Naive thymus-derived CD4-positive, alpha-beta T cell (primary cell): ENCODE data around the gene FAT3. TPM values are rescaled to one million over a fixed set of nuclear protein-coding genes. Genes with fewer than 3 reads are reported as not detected.

Experiments
- ATAC-seq: fragments of 150-1000 bp; cut with Tn5 transposase; 2 replicates; pipeline ENCODE4 v1.10.0; 2021; ENCODE audit warnings: mild to moderate bottlenecking, moderate library complexity
- CTCF ChIA-PET: fragments of 350-600 bp; sonication (Branson Sonifier 250); formaldehyde crosslinking; loops from one replicate; lab custom pipeline; 2021; ENCODE audit warnings: antibody characterized with exemption; lab: Charles Lee
- POLR2A ChIA-PET: fragments of 350-600 bp; sonication (Branson Sonifier 250); formaldehyde crosslinking; loops from one replicate; lab custom pipeline; 2021; ENCODE audit warnings: antibody characterized with exemption, inconsistent platforms; lab: Charles Lee
- DNase-seq, 9 donors: peaks; one replicate each; pipeline versions ENCODE4 v3.0.0 to v3.0.0-alpha.2; 2020 to 2022; ENCODE audit warnings: mixed read lengths in 1 of 9
- H3K27ac ChIP-seq: one replicate; pipeline ENCODE4 v1.7.0; 2013; ENCODE audit warnings: mild to moderate bottlenecking, low read depth, low read length, moderate library complexity
- H3K27me3 ChIP-seq, 2 donors: one replicate each; pipeline ENCODE4 v1.7.0; 2013; ENCODE audit warnings: low read length in 2 of 2, mild to moderate bottlenecking in 2 of 2, moderate library complexity in 2 of 2; ENCODE audit not compliant: control insufficient read depth in 2 of 2, insufficient read depth in 2 of 2
- H3K36me3 ChIP-seq, 3 experiments: 1 replicate in 2 of 3; 2 replicates in 1 of 3; pipeline ENCODE4 v1.7.0; 2013; ENCODE audit warnings: low read length in 3 of 3, mild to moderate bottlenecking in 3 of 3, moderate library complexity in 1 of 3; ENCODE audit not compliant: insufficient read depth in 3 of 3, control insufficient read depth in 2 of 3
- H3K4me1 ChIP-seq, 2 donors: one replicate each; pipeline ENCODE4 v1.7.0; 2013; ENCODE audit warnings: low read length in 2 of 2, mild to moderate bottlenecking in 2 of 2, moderate library complexity in 1 of 2; ENCODE audit not compliant: control insufficient read depth in 2 of 2, insufficient read depth in 2 of 2
- H3K4me3 ChIP-seq: 2 replicates; pipeline ENCODE4 v1.7.0; 2013; ENCODE audit warnings: mild to moderate bottlenecking, low read length
- H3K9me3 ChIP-seq, 3 experiments: 1 replicate in 2 of 3; 2 replicates in 1 of 3; pipeline ENCODE4 v1.7.0; 2013; ENCODE audit warnings: low read length in 3 of 3; ENCODE audit not compliant: control insufficient read depth in 2 of 3
- H3K27ac Mint-ChIP-seq, 9 donors: one replicate each; pipeline ENCODE4 v1.8.0; 2020 to 2022; ENCODE audit warnings: mixed read lengths in 9 of 9, mild to moderate bottlenecking in 8 of 9, moderate library complexity in 5 of 9, inconsistent platforms in 2 of 9
- H3K27me3 Mint-ChIP-seq, 5 donors: one replicate each; pipeline ENCODE4 v1.8.0; 2021 to 2022; ENCODE audit warnings: mixed read lengths in 5 of 5, mild to moderate bottlenecking in 1 of 5
- H3K36me3 Mint-ChIP-seq, 5 donors: one replicate each; pipeline ENCODE4 v1.8.0; 2020 to 2022; ENCODE audit warnings: mixed read lengths in 5 of 5, mild to moderate bottlenecking in 3 of 5, inconsistent platforms in 1 of 5
- H3K4me1 Mint-ChIP-seq, 7 donors: one replicate each; pipeline ENCODE4 v1.8.0; 2020 to 2022; ENCODE audit warnings: mixed read lengths in 7 of 7, mild to moderate bottlenecking in 3 of 7, inconsistent platforms in 1 of 7
- H3K4me3 Mint-ChIP-seq, 10 donors: one replicate each; pipeline ENCODE4 v1.8.0; 2020 to 2022; ENCODE audit warnings: mild to moderate bottlenecking in 10 of 10, mixed read lengths in 10 of 10, moderate library complexity in 6 of 10, inconsistent platforms in 2 of 10
- H3K9me3 Mint-ChIP-seq, 11 donors: one replicate each; pipeline ENCODE4 v1.8.0; 2020 to 2022; ENCODE audit warnings: mixed read lengths in 11 of 11, mild to moderate bottlenecking in 4 of 11, inconsistent platforms in 1 of 11, moderate library complexity in 1 of 11
- intact Hi-C, 2 donors: fragments of 100-400 bp; cut with micrococcal nuclease; formaldehyde crosslinking; loops; one replicate each; pipeline ENCODE4 v1.15.1; 2023
- polyA plus RNA-seq, 2 donors: library from polyadenylated mRNA; unstranded; fragments of 300-500 nt; fragmentation: Illumina TruSeq; gene quantifications; one replicate each; pipeline ENCODE4 v1.2.3, GENCODE V29; 2021
- total RNA-seq, 6 experiments: library from RNA in 5 of 6; stranded (reverse) in 5 of 6; gene quantifications; 1 replicate in 5 of 6; 2 replicates in 1 of 6; pipeline ENCODE4 v1.2.3 and lab custom pipeline; 2021 to 2026

FAT3 gene
- total and polyA plus RNA-seq, 7 experiments from 2014 or later, result not detected

DNA sequence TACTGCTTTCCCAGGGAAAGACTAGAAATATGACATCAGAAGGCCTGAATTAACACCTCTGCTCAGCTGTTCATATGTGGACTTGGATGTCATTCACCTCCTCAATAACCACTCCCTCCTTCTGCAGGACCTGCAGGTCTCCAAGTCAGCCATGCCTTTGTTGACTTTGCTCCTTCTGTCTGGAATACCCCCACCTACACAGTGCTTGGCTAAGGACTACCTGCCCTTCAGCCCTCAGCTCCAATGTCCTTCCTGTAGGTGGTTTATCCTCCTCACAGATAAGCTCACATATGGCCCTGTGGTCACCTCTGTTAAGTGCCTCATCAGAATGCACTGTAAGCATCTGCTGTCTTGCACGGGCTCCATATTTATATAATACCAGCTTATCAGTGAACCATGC lies 26.4 kb upstream of the FAT3 start:
- no peak overlapping the region for H3K4me3 ChIP-seq
- no peak overlapping the region for H3K27ac ChIP-seq
- Mint-ChIP-seq H3K27me3 (peaks cover 0 to 6% (median 0%) of the 10 kb centered on the region in 5 donors), H3K27ac (no peak overlapping the region), H3K9me3 (peaks cover 0 to 14% (median 0%) of the 10 kb centered on the region in 11 donors), H3K4me3 (no peak overlapping the region), H3K36me3 (no peaks in the 10 kb centered on the region), H3K4me1 (no peaks in the 10 kb centered on the region)
- DNase-seq (no peak), ATAC-seq (no peak)
- ChIA-PET POLR2A (no interaction called here), CTCF (no interaction called here)
- H3K27me3 ChIP-seq, result no peaks in the 10 kb centered on the region
- H3K4me1 ChIP-seq, result no peaks in the 10 kb centered on the region
- H3K9me3 ChIP-seq, result no peaks in the 10 kb centered on the region
- H3K36me3 ChIP-seq, result no peaks in the 10 kb centered on the region
- intact Hi-C loops, result no loop called here

DNA sequence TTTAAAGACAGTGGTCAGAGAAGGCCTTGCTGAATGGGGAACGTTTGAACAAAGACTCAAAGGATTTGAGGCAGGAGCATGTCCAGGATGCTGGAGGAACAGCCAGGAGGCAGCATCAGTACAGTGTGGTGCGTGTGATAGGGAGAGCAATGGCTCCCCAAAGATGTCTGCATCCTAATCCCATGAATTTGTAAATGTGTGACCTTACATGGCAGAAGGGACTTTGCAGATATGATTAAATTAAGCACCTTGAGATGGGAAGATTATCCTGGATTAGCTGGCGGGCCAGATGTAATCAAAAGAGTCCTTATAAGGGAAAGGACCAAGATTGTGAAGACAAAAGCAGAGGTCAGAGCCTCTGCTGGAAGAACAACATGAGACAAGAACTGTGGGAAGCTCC lies 24.6 kb upstream of the FAT3 start:
- DNase-seq (no peak), ATAC-seq (no peak)
- Histone ChIP-seq H3K4me1 (no peaks in the 10 kb centered on the region), H3K9me3 (no peaks in the 10 kb centered on the region), H3K4me3 (no peak overlapping the region), H3K27ac (no peak overlapping the region), H3K27me3 (no peaks in the 10 kb centered on the region), H3K36me3 (no peaks in the 10 kb centered on the region)
- ChIA-PET CTCF (interaction anchor here (1.0 kb wide), 1 partner anchor 9 kb away, joined by 3 read pairs; no protein-coding TSS in a partner anchor), POLR2A (no interaction called here)
- peaks cover 0 to 6% (median 0%) of the 10 kb centered on the region in 5 donors for H3K27me3 Mint-ChIP-seq
- no peak overlapping the region for H3K27ac Mint-ChIP-seq
- peaks cover 0 to 14% (median 0%) of the 10 kb centered on the region in 11 donors for H3K9me3 Mint-ChIP-seq
- H3K36me3 Mint-ChIP-seq, result no peaks in the 10 kb centered on the region
- intact Hi-C loops, result no loop called here
- no peaks in the 10 kb centered on the region for H3K4me1 Mint-ChIP-seq
- no peak overlapping the region for H3K4me3 Mint-ChIP-seq

DNA sequence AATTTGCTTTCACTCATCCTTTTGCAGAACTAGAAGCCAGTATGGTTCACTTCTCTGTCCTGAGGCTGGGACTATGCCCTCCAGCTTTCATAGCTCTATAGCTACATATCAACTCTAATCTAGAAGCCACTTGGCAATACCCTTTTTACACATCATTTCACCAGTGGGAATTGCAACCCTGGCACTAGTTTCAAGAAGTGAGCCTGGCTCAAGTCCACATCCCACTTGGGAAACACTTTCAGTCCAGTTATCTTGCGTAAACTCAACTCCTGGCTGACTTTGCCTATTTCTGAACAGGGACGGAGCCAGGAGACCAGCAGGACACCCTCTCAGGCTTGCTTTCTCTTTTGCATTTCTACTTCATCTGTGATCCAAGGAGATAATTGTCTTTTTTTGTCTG lies 19.9 kb upstream of the FAT3 start:
- Mint-ChIP-seq H3K4me3 (no peak overlapping the region), H3K9me3 (peaks cover 0 to 20% (median 2%) of the 10 kb centered on the region in 11 donors), H3K27me3 (no peaks in the 10 kb centered on the region), H3K36me3 (peaks cover 0 to 7% (median 0%) of the 10 kb centered on the region in 5 donors), H3K27ac (no peak overlapping the region), H3K4me1 (no peaks in the 10 kb centered on the region)
- Histone ChIP-seq H3K4me3 (no peak overlapping the region), H3K36me3 (no peaks in the 10 kb centered on the region), H3K27ac (no peak overlapping the region), H3K4me1 (no peaks in the 10 kb centered on the region), H3K9me3 (no peaks in the 10 kb centered on the region), H3K27me3 (no peaks in the 10 kb centered on the region)
- CTCF ChIA-PET, result no interaction called here
- POLR2A ChIA-PET, result no interaction called here
- intact Hi-C loops, result no loop called here
- no peak for DNase-seq
- ATAC-seq, result no peak

DNA sequence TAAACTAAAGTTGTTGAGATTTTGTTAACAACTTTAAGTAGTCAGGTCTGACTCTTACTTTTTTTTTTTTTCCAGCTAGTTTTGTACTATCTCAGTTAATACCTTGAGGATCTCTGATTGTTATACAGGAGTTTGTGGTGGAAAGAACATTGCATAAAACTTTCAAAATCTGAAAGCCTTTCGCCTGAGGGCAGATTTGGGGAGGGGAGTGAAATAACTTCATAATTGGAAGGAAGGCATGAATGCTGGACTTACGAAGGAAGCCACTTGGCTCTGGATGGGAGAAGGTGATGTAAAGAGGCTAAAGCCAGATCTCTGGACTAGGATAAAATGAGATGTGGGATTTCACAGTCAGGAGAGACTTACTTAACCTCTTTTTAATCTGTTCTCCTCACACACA lies 18.2 kb upstream of the FAT3 start:
- Histone ChIP-seq H3K4me1 (no peaks in the 10 kb centered on the region), H3K27ac (no peak overlapping the region), H3K27me3 (no peaks in the 10 kb centered on the region), H3K9me3 (no peaks in the 10 kb centered on the region), H3K36me3 (no peaks in the 10 kb centered on the region), H3K4me3 (no peak overlapping the region)
- ATAC-seq (no peak), DNase-seq (no peak)
- H3K4me3 Mint-ChIP-seq, result no peak overlapping the region
- H3K36me3 Mint-ChIP-seq, result peaks cover 0 to 7% (median 0%) of the 10 kb centered on the region in 5 donors
- intact Hi-C loops, result no loop called here
- no peaks in the 10 kb centered on the region for H3K4me1 Mint-ChIP-seq
- H3K9me3 Mint-ChIP-seq, result peaks cover 0 to 9% (median 2%) of the 10 kb centered on the region in 11 donors
- POLR2A ChIA-PET, result no interaction called here
- no peak overlapping the region for H3K27ac Mint-ChIP-seq
- H3K27me3 Mint-ChIP-seq, result peaks cover 0 to 4% (median 0%) of the 10 kb centered on the region in 5 donors
- CTCF ChIA-PET, result no interaction called here

DNA sequence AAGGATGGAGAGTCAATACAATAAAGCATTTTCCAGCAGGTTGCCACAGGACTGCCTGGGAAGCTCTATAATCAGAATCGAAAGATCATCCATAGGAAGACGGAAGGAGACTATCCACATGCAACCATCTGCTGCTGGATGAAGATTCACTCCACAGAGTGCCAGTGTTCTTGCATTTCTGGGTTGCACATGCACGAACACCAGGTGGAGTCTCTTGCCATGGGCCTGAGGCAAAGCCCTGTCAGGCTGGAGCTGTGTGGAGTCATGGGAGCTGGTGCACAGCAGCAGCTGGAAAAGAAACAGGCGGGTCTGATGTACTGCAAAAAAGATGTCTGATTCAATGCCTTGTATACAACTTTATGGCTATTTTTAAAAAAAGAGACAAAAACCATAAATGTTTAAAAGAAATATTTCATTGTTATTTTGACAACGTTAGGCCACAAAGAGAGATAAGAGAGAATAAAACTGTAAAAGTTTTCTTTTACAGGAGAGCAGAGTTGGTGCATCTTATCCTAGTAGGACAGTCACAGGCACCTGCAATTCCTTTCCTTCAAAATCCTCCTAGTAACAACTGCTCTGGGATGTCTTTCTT lies 12.9 kb upstream of the FAT3 start:
- peaks cover 0 to 4% (median 0%) of the 10 kb centered on the region in 5 donors for H3K27me3 Mint-ChIP-seq
- no peak overlapping the region for H3K27ac ChIP-seq
- no peak overlapping the region for H3K27ac Mint-ChIP-seq
- no peak overlapping the region for H3K4me3 Mint-ChIP-seq
- intact Hi-C loops, result no loop called here
- H3K9me3 ChIP-seq, result no peaks in the 10 kb centered on the region
- no peak overlapping the region for H3K4me3 ChIP-seq
- ChIA-PET POLR2A (no interaction called here), CTCF (no interaction called here)
- H3K36me3 Mint-ChIP-seq, result no peaks in the 10 kb centered on the region
- H3K4me1 ChIP-seq, result no peaks in the 10 kb centered on the region
- peaks cover 0 to 5% (median 0%) of the 10 kb centered on the region in 11 donors for H3K9me3 Mint-ChIP-seq
- no peak for ATAC-seq
- no peaks in the 10 kb centered on the region for H3K27me3 ChIP-seq
- H3K4me1 Mint-ChIP-seq, result no peaks in the 10 kb centered on the region
- no peak for DNase-seq
- H3K36me3 ChIP-seq, result no peaks in the 10 kb centered on the region

DNA sequence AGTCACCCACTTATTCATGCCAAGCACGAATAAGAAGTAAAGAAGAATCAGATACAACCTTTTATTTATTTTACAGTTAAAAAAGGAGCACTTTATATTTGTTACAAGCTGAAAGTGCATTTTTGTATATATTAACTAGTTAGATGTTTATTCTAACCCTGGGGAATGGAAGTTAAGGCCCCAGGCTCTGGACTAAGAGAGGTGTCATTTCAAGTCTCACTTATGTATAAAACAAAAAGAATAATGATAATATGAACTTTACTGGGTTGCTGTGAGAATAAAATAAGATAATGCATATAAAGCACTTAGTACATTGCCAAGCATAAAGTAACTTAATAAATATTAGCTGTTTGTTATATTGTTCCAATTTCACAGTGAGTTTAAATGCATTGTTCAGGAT lies 12.1 kb upstream of the FAT3 start:
- no peaks in the 10 kb centered on the region for H3K9me3 ChIP-seq
- H3K4me3 ChIP-seq, result no peak overlapping the region
- H3K36me3 ChIP-seq, result no peaks in the 10 kb centered on the region
- no peaks in the 10 kb centered on the region for H3K27me3 ChIP-seq
- H3K4me3 Mint-ChIP-seq, result no peak overlapping the region
- H3K36me3 Mint-ChIP-seq, result no peaks in the 10 kb centered on the region
- ATAC-seq, result no peak
- intact Hi-C loops, result no loop called here
- ChIA-PET POLR2A (no interaction called here), CTCF (no interaction called here)
- no peaks in the 10 kb centered on the region for H3K4me1 Mint-ChIP-seq
- H3K27ac Mint-ChIP-seq, result no peak overlapping the region
- no peaks in the 10 kb centered on the region for H3K4me1 ChIP-seq
- DNase-seq, result no peak
- peaks cover 0 to 8% (median 0%) of the 10 kb centered on the region in 5 donors for H3K27me3 Mint-ChIP-seq
- H3K27ac ChIP-seq, result no peak overlapping the region
- peaks cover 0 to 7% (median 1%) of the 10 kb centered on the region in 11 donors for H3K9me3 Mint-ChIP-seq

DNA sequence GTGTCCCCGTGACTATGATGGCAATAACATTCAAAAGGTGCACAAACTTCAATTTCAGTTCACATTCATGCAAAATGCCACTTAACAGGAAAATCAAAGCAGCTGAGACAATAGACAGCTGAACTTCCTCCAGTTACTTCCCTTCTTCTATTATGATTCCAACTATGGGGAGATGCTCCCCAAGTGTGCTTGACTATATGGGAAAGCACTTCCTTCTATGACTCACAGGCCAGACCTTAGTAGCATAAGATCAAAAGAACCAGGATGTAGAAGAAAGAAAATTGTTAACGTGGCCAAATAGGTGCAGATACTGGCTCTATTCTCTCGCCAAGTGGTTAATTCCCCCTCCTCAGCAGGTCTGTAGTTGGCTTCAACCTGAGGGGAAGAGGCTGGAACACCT lies 7.8 kb upstream of the FAT3 start:
- Mint-ChIP-seq H3K27ac (no peak overlapping the region), H3K36me3 (no peaks in the 10 kb centered on the region), H3K4me1 (no peaks in the 10 kb centered on the region), H3K4me3 (no peak overlapping the region), H3K27me3 (peaks cover 0 to 12% (median 0%) of the 10 kb centered on the region in 5 donors), H3K9me3 (peaks cover 0 to 17% (median 2%) of the 10 kb centered on the region in 11 donors)
- Histone ChIP-seq H3K27ac (no peak overlapping the region), H3K9me3 (no peaks in the 10 kb centered on the region), H3K36me3 (no peaks in the 10 kb centered on the region), H3K27me3 (no peaks in the 10 kb centered on the region), H3K4me1 (no peaks in the 10 kb centered on the region), H3K4me3 (no peak overlapping the region)
- POLR2A ChIA-PET, result no interaction called here
- ATAC-seq (no peak), DNase-seq (no peak)
- CTCF ChIA-PET, result no interaction called here
- intact Hi-C loops, result no loop called here
